ENCODE measurements around the gene NRG3.
"Not testable (repeated sequence)": the region's sequence is repeated elsewhere in the genome, so short reads cannot be mapped to it uniquely, and the experiment has no call there.

Gene NRG3

GRCh38 chr10:82622479-82622878 lies 747.5 kb downstream of the NRG3 start:
- DNase-seq = no peak

- DNase-seq = no peak
Observed at GRCh38 chr10:82625512-82626189, 750.7 kb downstream of the NRG3 start.

GRCh38 chr10:82628373-82628772 lies 753.4 kb downstream of the NRG3 start:
- DNase-seq = no peak

GRCh38 chr10:82643076-82643475 lies 768.1 kb downstream of the NRG3 start:
- no peak for DNase-seq

GRCh38 chr10:82643601-82644000 lies 768.6 kb downstream of the NRG3 start:
- no peak for DNase-seq

- no peak for DNase-seq
Observed at GRCh38 chr10:82645221-82645620, 770.2 kb downstream of the NRG3 start.

GRCh38 chr10:82653244-82654155 lies 778.5 kb downstream of the NRG3 start:
- DNase-seq = no peak

GRCh38 chr10:82660205-82660604 lies 785.2 kb downstream of the NRG3 start:
- no peak for DNase-seq

GRCh38 chr10:82660986-82661385 lies 786.0 kb downstream of the NRG3 start:
- DNase-seq = no peak

GRCh38 chr10:82661701-82662100 lies 786.7 kb downstream of the NRG3 start:
- DNase-seq = no peak

- DNase-seq = no peak
Observed at GRCh38 chr10:82668221-82668895, 793.4 kb downstream of the NRG3 start.

- no peak for DNase-seq
Observed at GRCh38 chr10:82674036-82674435, 799.0 kb downstream of the NRG3 start.

- not testable (repeated sequence) for DNase-seq
Observed at GRCh38 chr10:82677932-82678331, 802.9 kb downstream of the NRG3 start.

- DNase-seq = not testable (repeated sequence)
Observed at GRCh38 chr10:82678451-82678850, 803.5 kb downstream of the NRG3 start.

- DNase-seq = no peak
Observed at GRCh38 chr10:82680608-82681007, 805.6 kb downstream of the NRG3 start.

- no peak for DNase-seq
Observed at GRCh38 chr10:82683945-82684344, 809.0 kb downstream of the NRG3 start.

- no peak for DNase-seq
Observed at GRCh38 chr10:82685087-82685486, 810.1 kb downstream of the NRG3 start.

- DNase-seq = no peak
Observed at GRCh38 chr10:82691211-82691610, 816.2 kb downstream of the NRG3 start.

GRCh38 chr10:82692458-82692857 lies 817.5 kb downstream of the NRG3 start:
- DNase-seq = no peak

GRCh38 chr10:82721831-82722230 lies 846.8 kb downstream of the NRG3 start:
- DNase-seq = no peak

- no peak for DNase-seq
Observed at GRCh38 chr10:82722273-82722672, 847.3 kb downstream of the NRG3 start.

GRCh38 chr10:82736305-82736704 lies 861.3 kb downstream of the NRG3 start:
- DNase-seq = no peak

GRCh38 chr10:82737549-82737948 lies 862.6 kb downstream of the NRG3 start:
- DNase-seq = no peak

- DNase-seq = no peak
Observed at GRCh38 chr10:82738592-82738991, 863.6 kb downstream of the NRG3 start.
